Testis (tissue), 2 donors: ENCODE data around the gene ACAD9.

ENCODE experiments used
- CTCF ChIP-seq, 3 experiments: fragments of 450-650 bp in 2 of 3; fragments of 200-600 bp in 1 of 3; sonication (generic) in 1 of 3; IDR thresholded peaks; one replicate each; pipeline ENCODE4 v1.5.1; 2016 to 2019; ENCODE audit warnings: antibody characterized with exemption in 3 of 3, mild to moderate bottlenecking in 2 of 3, moderate library complexity in 1 of 3
- POLR2A ChIP-seq: fragments of 450-650 bp; IDR thresholded peaks from one replicate; pipeline ENCODE4 v1.6.1; 2017; ENCODE audit warnings: antibody characterized with exemption, mild to moderate bottlenecking, moderate library complexity

DNA sequence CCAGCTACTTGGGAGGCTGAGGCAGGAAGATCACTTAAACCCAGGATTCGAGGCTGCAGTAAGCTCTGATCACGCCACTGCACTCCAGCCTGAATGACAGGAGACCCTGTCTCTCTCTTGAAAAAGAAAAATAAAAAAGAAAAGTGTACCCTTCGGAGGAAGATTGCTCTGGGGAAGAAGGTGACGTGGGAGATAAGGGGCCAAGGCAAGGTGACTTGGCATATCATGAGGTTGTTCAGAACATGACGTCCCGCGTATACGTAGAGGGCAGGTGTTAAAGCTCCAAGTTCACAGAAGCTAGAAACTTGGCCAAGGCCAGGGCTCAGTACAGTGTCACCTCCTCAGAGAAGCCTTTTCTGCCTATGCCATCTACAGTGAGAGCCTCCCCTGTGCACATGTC lies 6.7 kb upstream of the ACAD9 start:
- no peak for TF ChIP-seq CTCF (IDR thresholded peaks at IDR 0.05)
- TF ChIP-seq POLR2A, result no peak
